ENCODE results near the gene NSUN6.

DNA sequence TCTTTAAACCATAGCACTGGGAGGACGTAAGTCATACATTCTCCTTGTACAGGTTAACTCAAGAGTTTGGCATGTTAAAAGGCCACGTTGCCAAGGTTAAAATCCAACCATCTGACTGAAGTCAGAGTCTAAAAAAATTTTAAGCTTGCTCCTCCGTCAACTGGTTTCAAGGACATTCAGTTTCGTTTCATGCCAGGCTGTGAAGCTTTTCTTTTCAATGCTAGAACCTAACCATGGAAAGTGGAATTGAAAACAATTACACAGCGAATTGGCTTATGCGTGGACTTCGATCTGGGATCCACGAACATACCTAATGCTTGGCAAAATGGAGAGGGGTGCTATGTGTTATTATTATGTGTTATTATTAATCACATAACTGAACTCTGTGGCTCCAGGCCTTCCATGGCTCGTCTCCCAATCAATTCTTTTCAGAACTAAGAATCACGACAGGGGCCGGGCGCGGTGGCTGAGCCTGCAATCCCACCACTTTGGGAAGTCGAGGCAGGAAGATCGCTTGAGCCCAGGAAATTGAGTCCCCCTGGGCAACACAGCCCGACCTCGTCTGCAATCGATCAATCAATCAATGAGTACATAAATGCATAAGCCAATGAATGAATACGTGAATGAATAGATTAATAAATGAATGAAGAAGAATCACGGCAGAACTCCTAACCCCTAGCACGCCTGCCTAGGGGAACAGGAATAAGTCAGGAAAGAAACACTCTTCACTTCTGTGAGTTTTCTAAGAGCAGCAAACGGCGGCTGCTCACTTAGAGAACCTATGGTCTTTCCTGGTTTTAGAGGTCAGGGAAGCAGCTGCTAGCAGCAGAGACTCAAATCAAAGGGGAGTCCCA, 7.1 kb upstream of the NSUN6 start:
- TF ChIP-seq, protein P1, sequence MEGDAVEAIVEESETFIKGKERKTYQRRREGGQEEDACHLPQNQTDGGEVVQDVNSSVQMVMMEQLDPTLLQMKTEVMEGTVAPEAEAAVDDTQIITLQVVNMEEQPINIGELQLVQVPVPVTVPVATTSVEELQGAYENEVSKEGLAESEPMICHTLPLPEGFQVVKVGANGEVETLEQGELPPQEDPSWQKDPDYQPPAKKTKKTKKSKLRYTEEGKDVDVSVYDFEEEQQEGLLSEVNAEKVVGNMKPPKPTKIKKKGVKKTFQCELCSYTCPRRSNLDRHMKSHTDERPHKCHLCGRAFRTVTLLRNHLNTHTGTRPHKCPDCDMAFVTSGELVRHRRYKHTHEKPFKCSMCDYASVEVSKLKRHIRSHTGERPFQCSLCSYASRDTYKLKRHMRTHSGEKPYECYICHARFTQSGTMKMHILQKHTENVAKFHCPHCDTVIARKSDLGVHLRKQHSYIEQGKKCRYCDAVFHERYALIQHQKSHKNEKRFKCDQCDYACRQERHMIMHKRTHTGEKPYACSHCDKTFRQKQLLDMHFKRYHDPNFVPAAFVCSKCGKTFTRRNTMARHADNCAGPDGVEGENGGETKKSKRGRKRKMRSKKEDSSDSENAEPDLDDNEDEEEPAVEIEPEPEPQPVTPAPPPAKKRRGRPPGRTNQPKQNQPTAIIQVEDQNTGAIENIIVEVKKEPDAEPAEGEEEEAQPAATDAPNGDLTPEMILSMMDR (IDR thresholded peaks at IDR 0.05), result no peak
- TF ChIP-seq POLR2AphosphoS5 (IDR thresholded peaks at IDR 0.05), result no peak
